HepG2 (cell line): ENCODE measurements around the gene SOX5. TPM values are rescaled to one million over a fixed set of nuclear protein-coding genes. Genes with fewer than 3 reads are reported as not detected.

Experiments used
- ATAC-seq: fragments of 200-7000 bp; cut with Tn5 transposase; 3 replicates; pipeline ENCODE4 v1.9.1; 2020; ENCODE audit warnings: mild to moderate bottlenecking, moderate library complexity
- BruUV-seq: library from RNA; stranded (reverse); fragments of 400-500 nt; replicated peaks from 2 replicates; lab custom pipeline; 2021; lab: Mats Ljungman, UMichigan
- CTCF ChIA-PET: fragments of 300-600 bp; formaldehyde crosslinking; extraction: SDS; loops from one replicate; lab custom pipeline; 2021; ENCODE audit warnings: low total read pairs, inconsistent platforms, low intra/inter-chr PET ratio; lab: Yijun Ruan, JAX
- POLR2A ChIA-PET: fragments of 350-600 bp; sonication (Branson Sonifier 250); formaldehyde crosslinking; loops from one replicate; lab custom pipeline; 2020; ENCODE audit warnings: antibody characterized with exemption, inconsistent platforms; lab: Yijun Ruan, JAX
- DNase-seq: peaks from one replicate; pipeline ENCODE4 v3.0.0-alpha.2; 2015; ENCODE audit warnings: low spot score
- FAIRE-seq: peaks from 3 replicates; lab custom pipeline; 2011; peaks lifted over from hg19 to GRCh38; lab: Jason Lieb, UNC
- H2AFZ ChIP-seq: one replicate; pipeline ENCODE4 v1.6.1; 2011; ENCODE audit warnings: low read length, inconsistent platforms
- H3K27ac ChIP-seq: fragments of 300-600 bp; 3 replicates; pipeline ENCODE4 v1.8.0; 2011; ENCODE audit warnings: mixed run types, mild to moderate bottlenecking, mixed read lengths, low read length, inconsistent platforms; ENCODE audit not compliant: insufficient read depth; ENCODE audit errors: extremely low read length
- H3K27me3 ChIP-seq, 2 experiments: fragments of 200-600 bp in 1 of 2; 2 replicates in 1 of 2; 3 replicates in 1 of 2; pipeline versions ENCODE4 v1.6.0 to v1.8.0; 2011; ENCODE audit warnings: low read length in 2 of 2, mild to moderate bottlenecking in 2 of 2, moderate library complexity in 2 of 2, inconsistent platforms in 1 of 2; ENCODE audit not compliant: insufficient read depth in 2 of 2, control insufficient read depth in 1 of 2
- H3K36me3 ChIP-seq, 2 experiments: fragments of 200-600 bp in 1 of 2; replicated peaks in 1 of 2; 2 replicates in 1 of 2; 3 replicates in 1 of 2; pipeline versions ENCODE4 v1.5.1 to v1.8.0; 2011; ENCODE audit warnings: low read length in 2 of 2, inconsistent platforms in 1 of 2; ENCODE audit not compliant: insufficient read depth in 2 of 2, control insufficient read depth in 1 of 2
- H3K4me1 ChIP-seq: 2 replicates; pipeline ENCODE4 v1.5.1; 2012; ENCODE audit warnings: low read length, inconsistent platforms; ENCODE audit not compliant: insufficient read depth
- H3K4me2 ChIP-seq: 2 replicates; pipeline ENCODE4 v1.6.0; 2011; ENCODE audit warnings: low read depth, low read length, inconsistent platforms
- H3K4me3 ChIP-seq, 3 experiments: fragments of 200-600 bp in 1 of 3; sonication (generic), shearing (Covaris generic) in 1 of 3; replicated peaks in 1 of 3; 2 replicates each; pipeline ENCODE4 v1.5.1; 2011 to 2016; ENCODE audit warnings: low read length in 3 of 3, inconsistent platforms in 2 of 3, low read depth in 2 of 3, mild to moderate bottlenecking in 2 of 3, control low read depth in 1 of 3, mixed read lengths in 1 of 3; ENCODE audit not compliant: insufficient read depth in 1 of 3
- H3K79me2 ChIP-seq: one replicate; pipeline ENCODE4 v1.6.1; 2011; ENCODE audit warnings: low read length, inconsistent platforms; ENCODE audit not compliant: insufficient read depth
- H3K9ac ChIP-seq: 2 replicates; pipeline ENCODE4 v1.6.0; 2011; ENCODE audit warnings: mild to moderate bottlenecking, low read depth, low read length, inconsistent platforms; ENCODE audit not compliant: insufficient read depth
- H3K9me3 ChIP-seq: 2 replicates; pipeline ENCODE4 v1.5.1; 2012; ENCODE audit warnings: mild to moderate bottlenecking, low read length
- H4K20me1 ChIP-seq: 2 replicates; pipeline ENCODE4 v1.6.0; 2011; ENCODE audit warnings: inconsistent platforms, mild to moderate bottlenecking, low read length, moderate library complexity; ENCODE audit not compliant: insufficient read depth
- AFF4 ChIP-seq: sonication (generic); formaldehyde crosslinking; IDR thresholded peaks from 2 replicates; pipeline ENCODE4 v1.4.0; 2020; ENCODE audit warnings: missing genetic modification reagents
- ARNT ChIP-seq: fragments of 450-650 bp; IDR thresholded peaks from 2 replicates; pipeline ENCODE4 v1.6.1; 2017
- BCL6 ChIP-seq: IDR thresholded peaks from 2 replicates; pipeline ENCODE4 v1.6.1; 2016; ENCODE audit warnings: missing genetic modification reagents, missing compliant biosample characterization
- CEBPB ChIP-seq: IDR thresholded peaks from 2 replicates; pipeline ENCODE4 v1.6.1; 2011; ENCODE audit warnings: low read depth, low read length, improper control_type of control experiment, borderline replicate concordance
- ELF4 ChIP-seq: sonication (generic); formaldehyde crosslinking; IDR thresholded peaks from 2 replicates; pipeline ENCODE4 v1.5.0; 2020; ENCODE audit warnings: missing genetic modification reagents, mild to moderate bottlenecking, moderate library complexity, borderline replicate concordance
- FOXM1 ChIP-seq: sonication (generic); formaldehyde crosslinking; IDR thresholded peaks from 2 replicates; pipeline ENCODE4 v1.5.0; 2020; ENCODE audit warnings: missing genetic modification reagents
- IRX3 ChIP-seq: sonication (generic); formaldehyde crosslinking; IDR thresholded peaks from 2 replicates; pipeline ENCODE4 v1.8.1; 2023; ENCODE audit warnings: mild to moderate bottlenecking, low read depth, missing genetic modification reagents, borderline replicate concordance
- ISX ChIP-seq: sonication (generic); formaldehyde crosslinking; conservative IDR thresholded peaks from 2 replicates; pipeline ENCODE4 v1.5.0; 2020; ENCODE audit warnings: missing genetic modification reagents
- NFYC ChIP-seq: IDR thresholded peaks from 2 replicates; pipeline ENCODE4 v1.6.1; 2016; ENCODE audit warnings: missing genetic modification reagents, missing compliant biosample characterization
- RARA ChIP-seq: IDR thresholded peaks from 2 replicates; pipeline ENCODE4 v1.6.1; 2016; ENCODE audit warnings: missing genetic modification reagents, missing compliant biosample characterization
- XRCC5 ChIP-seq: fragments of 200-400 bp; formaldehyde crosslinking; optimal IDR thresholded peaks from 2 replicates; pipeline ENCODE3; 2017; ENCODE audit warnings: mild to moderate bottlenecking, low read length
- ZBTB21 ChIP-seq: sonication (generic); formaldehyde crosslinking; IDR thresholded peaks from 2 replicates; pipeline ENCODE4 v1.4.0; 2020; ENCODE audit warnings: missing genetic modification reagents
- ZFP82 ChIP-seq: sonication (generic); formaldehyde crosslinking; IDR thresholded peaks from 2 replicates; pipeline ENCODE4 v1.5.1; 2020; ENCODE audit warnings: mild to moderate bottlenecking, missing genetic modification reagents, borderline replicate concordance
- ZHX1 ChIP-seq: sonication (generic); formaldehyde crosslinking; IDR thresholded peaks from 2 replicates; pipeline ENCODE4 v1.8.1; 2022; ENCODE audit warnings: low read depth, mild to moderate bottlenecking, missing genetic modification reagents
- ZNF225 ChIP-seq: sonication (generic); formaldehyde crosslinking; IDR thresholded peaks from 2 replicates; pipeline ENCODE4 v1.4.0; 2020; ENCODE audit warnings: mild to moderate bottlenecking, missing genetic modification reagents
- ZNF44 ChIP-seq: sonication (generic); formaldehyde crosslinking; IDR thresholded peaks from 2 replicates; pipeline ENCODE4 v1.5.1; 2020; ENCODE audit warnings: mild to moderate bottlenecking, missing genetic modification reagents
- ZNF75D ChIP-seq: sonication (generic); formaldehyde crosslinking; IDR thresholded peaks from 2 replicates; pipeline ENCODE4 v1.8.1; 2023; ENCODE audit warnings: missing genetic modification reagents, mild to moderate bottlenecking, borderline replicate concordance
- WGBS: methylation state at CpG from one replicate; pipeline ENCODE4 v1.1.6; 2017; ENCODE audit warnings: low lambda C conversion rate; 5-methylcytosine and 5-hydroxymethylcytosine counted together
- in situ Hi-C: cut with HindIII; loops from 2 replicates; pipeline ENCODE4 v1.10.0; 2017; ENCODE audit warnings: low pct_unique_long_range_greater_than_20kb; ENCODE audit not compliant: extremely low pct_ligation_motif_present
- intact Hi-C: fragments of 100-400 bp; cut with micrococcal nuclease; formaldehyde crosslinking; loops from one replicate; pipeline ENCODE4 v1.10.0; 2022; ENCODE audit not compliant: unreplicated experiment
- polyA plus RNA-seq, 8 experiments: library from polyadenylated mRNA; depleted of rRNA in 3 of 8; stranded (reverse) in 7 of 8; unstranded in 1 of 8; fragments of >200 nt; fragmentation: Illumina TruSeq in 4 of 8; extraction: Trizol in 4 of 8; gene quantifications; 2 replicates each; pipeline versions ENCODE4 v1.2.1 to v1.2.3, GENCODE V29; 2011 to 2016; ENCODE audit warnings: low read depth in 4 of 8, missing spikeins in 1 of 8, mixed read lengths in 1 of 8; ENCODE audit not compliant: insufficient read depth in 1 of 8
- total RNA-seq, 5 experiments: library from RNA; depleted of rRNA; stranded (reverse); fragments of >200 nt; fragmentation: Illumina TruSeq; extraction: Trizol; gene quantifications; 2 replicates each; pipeline ENCODE4 v1.2.3, GENCODE V29; 2016; ENCODE audit warnings: low read depth in 1 of 5
- TF ChIP-seq, protein P1 (sequence below): IDR thresholded peaks from 2 replicates; pipeline ENCODE4 v1.6.1; 2016; ENCODE audit warnings: control low read depth

Gene SOX5
- total and polyA plus RNA-seq, 2 of the 13 experiments (the other 11 are each of a cell fraction or from before 2014, with no cell fraction given) = 18.5 to 76.4 TPM

GRCh38 chr12:23569356-23569755 is 380.1 kb downstream of the SOX5 start (continued):
- TF ChIP-seq ZNF75D (CRISPR knock-in tag) = no peak
- TF ChIP-seq ZNF44 (CRISPR knock-in tag) = no peak
- no peak for TF ChIP-seq AFF4 (CRISPR knock-in tag)
- TF ChIP-seq ISX (CRISPR knock-in tag) = no peak
- TF ChIP-seq IRX3 = no peak
- no peak for TF ChIP-seq CEBPB
- TF ChIP-seq ELF4 (CRISPR knock-in tag) = no peak
- no peak for TF ChIP-seq ZFP82 (CRISPR knock-in tag)
- no peak for TF ChIP-seq ARNT
- TF ChIP-seq, all 625 proteins: peak for 0

- CTCF ChIA-PET = no interaction called here
- DNase-seq = no peak
- H4K20me1 ChIP-seq = no peaks in the 10 kb centered on the region
- H3K9me3 ChIP-seq = no peaks in the 10 kb centered on the region
- no peak overlapping the region for H2AFZ ChIP-seq
- H3K4me3 ChIP-seq = no peak overlapping the region
- H3K27me3 ChIP-seq = no peaks in the 10 kb centered on the region
- in situ Hi-C loops (no loop called here), intact Hi-C loops (no loop called here)
- no peaks in the 10 kb centered on the region for H3K4me1 ChIP-seq
- H3K9ac ChIP-seq = no peak overlapping the region
- no peaks in the 10 kb centered on the region for H3K79me2 ChIP-seq
- POLR2A ChIA-PET = no interaction called here
- ATAC-seq = no peak
- BruUV-seq = no TSS peak
- 47% methylated on average over 2 of the region's 2 CpGs for WGBS
- no peak for FAIRE-seq
- H3K4me2 ChIP-seq = no peak overlapping the region
- H3K36me3 ChIP-seq = peaks cover 8 to 46% of the 10 kb centered on the region in 2 experiments
- no peak overlapping the region for H3K27ac ChIP-seq
- TF ChIP-seq NFYC (CRISPR knock-in tag) = no peak
- no peak for TF ChIP-seq ZBTB21 (CRISPR knock-in tag)
- TF ChIP-seq BCL6 = no peak
- no peak for TF ChIP-seq FOXM1 (CRISPR knock-in tag)
- TF ChIP-seq ZNF225 (CRISPR knock-in tag) = no peak
- TF ChIP-seq, protein P1, sequence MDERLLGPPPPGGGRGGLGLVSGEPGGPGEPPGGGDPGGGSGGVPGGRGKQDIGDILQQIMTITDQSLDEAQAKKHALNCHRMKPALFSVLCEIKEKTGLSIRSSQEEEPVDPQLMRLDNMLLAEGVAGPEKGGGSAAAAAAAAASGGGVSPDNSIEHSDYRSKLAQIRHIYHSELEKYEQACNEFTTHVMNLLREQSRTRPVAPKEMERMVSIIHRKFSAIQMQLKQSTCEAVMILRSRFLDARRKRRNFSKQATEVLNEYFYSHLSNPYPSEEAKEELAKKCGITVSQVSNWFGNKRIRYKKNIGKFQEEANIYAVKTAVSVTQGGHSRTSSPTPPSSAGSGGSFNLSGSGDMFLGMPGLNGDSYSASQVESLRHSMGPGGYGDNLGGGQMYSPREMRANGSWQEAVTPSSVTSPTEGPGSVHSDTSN (CRISPR knock-in tag) = no peak
- no peak for TF ChIP-seq ZHX1 (CRISPR knock-in tag)
- no peak for TF ChIP-seq XRCC5
- no peak for TF ChIP-seq RARA (CRISPR knock-in tag)
Measured at GRCh38 chr12:23566133-23566532, 383.3 kb downstream of the SOX5 start.
